HepG2 (cell line): ENCODE results near the gene ODR4. TPM values are rescaled to one million over a fixed set of nuclear protein-coding genes. Genes with fewer than 3 reads are reported as not detected.
A peak's percentile ranks its signal among the peaks of the same experiment; 100 is the strongest.

Experiments
- CBX1 ChIP-seq: IDR thresholded peaks from one replicate; pipeline ENCODE4 v1.6.1; 2016; ENCODE audit warnings: antibody characterized with exemption, low read depth
- CCDC6 ChIP-seq: sonication (generic); formaldehyde crosslinking; IDR thresholded peaks from 2 replicates; pipeline ENCODE4 v1.8.1; 2022; ENCODE audit warnings: mild to moderate bottlenecking, missing genetic modification reagents, moderate library complexity
- GLI4 ChIP-seq: sonication (generic); formaldehyde crosslinking; IDR thresholded peaks from 2 replicates; pipeline ENCODE4 v1.5.1; 2020; ENCODE audit warnings: missing genetic modification reagents, mild to moderate bottlenecking, moderate library complexity, borderline replicate concordance
- NFIC ChIP-seq: IDR thresholded peaks from 2 replicates; pipeline ENCODE4 v1.6.1; 2012; ENCODE audit warnings: mild to moderate bottlenecking, low read length, inconsistent platforms
- PAWR ChIP-seq: sonication (generic); formaldehyde crosslinking; IDR thresholded peaks from 2 replicates; pipeline ENCODE4 v1.4.0; 2020; ENCODE audit warnings: missing genetic modification reagents, mild to moderate bottlenecking, borderline replicate concordance
- POGK ChIP-seq: sonication (generic); formaldehyde crosslinking; conservative IDR thresholded peaks from 2 replicates; pipeline ENCODE4 v1.8.0; 2022; ENCODE audit warnings: mild to moderate bottlenecking, moderate library complexity, missing genetic modification reagents
- SP140L ChIP-seq: sonication (generic); formaldehyde crosslinking; IDR thresholded peaks from 2 replicates; pipeline ENCODE4 v1.4.0; 2020; ENCODE audit warnings: missing genetic modification reagents, borderline replicate concordance
- TGIF2 ChIP-seq: IDR thresholded peaks from 2 replicates; pipeline ENCODE4 v1.6.1; 2016; ENCODE audit warnings: control low read depth, missing compliant biosample characterization
- THAP9 ChIP-seq: sonication (generic); formaldehyde crosslinking; IDR thresholded peaks from 2 replicates; pipeline ENCODE4; 2020; ENCODE audit warnings: missing genetic modification reagents, mild to moderate bottlenecking, borderline replicate concordance
- ZBTB3 ChIP-seq: sonication (generic); formaldehyde crosslinking; IDR thresholded peaks from 2 replicates; pipeline ENCODE4 v1.4.0; 2020; ENCODE audit warnings: low read depth, mild to moderate bottlenecking, moderate library complexity, missing genetic modification reagents, borderline replicate concordance
- ZNF274 ChIP-seq: sonication (generic); formaldehyde crosslinking; IDR thresholded peaks from 2 replicates; pipeline ENCODE4 v1.5.1; 2020; ENCODE audit warnings: mild to moderate bottlenecking, missing genetic modification reagents
- ZNF317 ChIP-seq: sonication (generic); formaldehyde crosslinking; IDR thresholded peaks from 2 replicates; pipeline ENCODE4 v1.5.0; 2020; ENCODE audit warnings: mild to moderate bottlenecking, missing genetic modification reagents
- ZNF775 ChIP-seq: sonication (generic); formaldehyde crosslinking; IDR thresholded peaks from 2 replicates; pipeline ENCODE4 v1.4.0; 2020; ENCODE audit warnings: missing genetic modification reagents, mild to moderate bottlenecking, moderate library complexity, borderline replicate concordance
- polyA plus RNA-seq, 8 experiments: library from polyadenylated mRNA; depleted of rRNA in 3 of 8; stranded (reverse) in 7 of 8; unstranded in 1 of 8; fragments of >200 nt; fragmentation: Illumina TruSeq in 4 of 8; extraction: Trizol in 4 of 8; gene quantifications; 2 replicates each; pipeline versions ENCODE4 v1.2.1 to v1.2.3, GENCODE V29; 2011 to 2016; ENCODE audit warnings: low read depth in 4 of 8, missing spikeins in 1 of 8, mixed read lengths in 1 of 8; ENCODE audit not compliant: insufficient read depth in 1 of 8
- total RNA-seq, 5 experiments: library from RNA; depleted of rRNA; stranded (reverse); fragments of >200 nt; fragmentation: Illumina TruSeq; extraction: Trizol; gene quantifications; 2 replicates each; pipeline ENCODE4 v1.2.3, GENCODE V29; 2016; ENCODE audit warnings: low read depth in 1 of 5
- TF ChIP-seq, protein P1 (sequence below): sonication (generic); formaldehyde crosslinking; IDR thresholded peaks from 2 replicates; pipeline ENCODE4 v1.8.0; 2022; ENCODE audit warnings: missing genetic modification reagents, mild to moderate bottlenecking, borderline replicate concordance
- TF ChIP-seq, protein P2 (sequence below): sonication (generic); formaldehyde crosslinking; IDR thresholded peaks from 2 replicates; pipeline ENCODE4 v1.5.0; 2020; ENCODE audit warnings: mild to moderate bottlenecking, missing genetic modification reagents, borderline replicate concordance

The ODR4 gene
- total and polyA plus RNA-seq, 2 of the 13 experiments (the other 11 are each of a cell fraction or from before 2014, with no cell fraction given) = 16.3 to 22.0 TPM

DNA sequence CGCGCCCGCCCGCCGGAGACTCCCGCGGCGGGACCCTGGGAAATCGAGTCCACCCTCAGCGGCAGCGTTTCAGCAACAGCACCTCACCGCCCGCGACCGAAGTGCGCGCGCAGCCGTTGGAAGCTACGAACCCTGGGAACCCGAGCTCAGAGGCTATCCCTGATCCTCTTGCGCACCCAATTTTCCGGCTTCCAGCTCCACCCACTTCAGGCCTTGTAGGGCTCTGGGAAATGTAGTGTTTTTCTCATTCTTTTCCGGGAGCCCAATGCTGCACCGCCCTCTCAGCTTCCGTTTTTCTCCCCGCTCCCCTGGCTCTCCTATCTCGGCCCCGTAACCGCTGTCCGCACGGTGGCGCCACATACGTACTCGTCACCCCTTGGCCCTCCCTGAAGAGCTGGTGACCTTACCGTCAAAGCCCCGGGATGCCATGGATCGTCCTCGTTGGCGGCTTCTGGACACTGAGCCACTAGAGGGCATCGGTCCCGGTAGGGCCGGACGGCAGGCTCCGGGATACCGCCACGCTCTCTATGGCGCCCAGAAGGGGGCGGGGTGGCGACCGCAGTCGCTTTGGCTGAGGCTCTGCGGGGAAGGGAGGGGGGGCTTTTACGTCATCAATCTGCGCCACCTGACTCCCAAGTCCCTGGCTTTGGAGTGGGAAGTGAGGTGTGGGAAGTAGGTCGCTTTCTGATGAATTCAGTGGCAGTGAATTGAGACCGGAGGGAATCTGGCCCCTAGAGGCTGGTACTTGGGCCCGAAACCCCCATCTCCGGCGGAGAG is at the start of gene ODR4, which contains the start of gene TPR (continued):
- TF ChIP-seq THAP9 (CRISPR knock-in tag) (peak; percentile 94; the same call in 1 of the 2 replicates), TGIF2 (CRISPR knock-in tag) (peak; percentile 55; the same call in 1 of the 2 replicates), ZBTB3 (CRISPR knock-in tag) (peak; percentile 67), PAWR (CRISPR knock-in tag) (no peak), GLI4 (no peak), SP140L (CRISPR knock-in tag) (no peak), NFIC (0 out of 2 replicates have a peak, but pooled peaks have one; percentile 10), ZNF317 (no peak; the same call in 1 of the 2 replicates), CCDC6 (peak; percentile 43), ZNF775 (CRISPR knock-in tag) (no peak), CBX1 (no peak), POGK (CRISPR knock-in tag) (peak; percentile 97), ZNF274 (CRISPR knock-in tag) (no peak)
- TF ChIP-seq, protein P1, sequence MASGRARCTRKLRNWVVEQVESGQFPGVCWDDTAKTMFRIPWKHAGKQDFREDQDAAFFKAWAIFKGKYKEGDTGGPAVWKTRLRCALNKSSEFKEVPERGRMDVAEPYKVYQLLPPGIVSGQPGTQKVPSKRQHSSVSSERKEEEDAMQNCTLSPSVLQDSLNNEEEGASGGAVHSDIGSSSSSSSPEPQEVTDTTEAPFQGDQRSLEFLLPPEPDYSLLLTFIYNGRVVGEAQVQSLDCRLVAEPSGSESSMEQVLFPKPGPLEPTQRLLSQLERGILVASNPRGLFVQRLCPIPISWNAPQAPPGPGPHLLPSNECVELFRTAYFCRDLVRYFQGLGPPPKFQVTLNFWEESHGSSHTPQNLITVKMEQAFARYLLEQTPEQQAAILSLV (CRISPR knock-in tag) = peak; percentile 66
- TF ChIP-seq, protein P2, sequence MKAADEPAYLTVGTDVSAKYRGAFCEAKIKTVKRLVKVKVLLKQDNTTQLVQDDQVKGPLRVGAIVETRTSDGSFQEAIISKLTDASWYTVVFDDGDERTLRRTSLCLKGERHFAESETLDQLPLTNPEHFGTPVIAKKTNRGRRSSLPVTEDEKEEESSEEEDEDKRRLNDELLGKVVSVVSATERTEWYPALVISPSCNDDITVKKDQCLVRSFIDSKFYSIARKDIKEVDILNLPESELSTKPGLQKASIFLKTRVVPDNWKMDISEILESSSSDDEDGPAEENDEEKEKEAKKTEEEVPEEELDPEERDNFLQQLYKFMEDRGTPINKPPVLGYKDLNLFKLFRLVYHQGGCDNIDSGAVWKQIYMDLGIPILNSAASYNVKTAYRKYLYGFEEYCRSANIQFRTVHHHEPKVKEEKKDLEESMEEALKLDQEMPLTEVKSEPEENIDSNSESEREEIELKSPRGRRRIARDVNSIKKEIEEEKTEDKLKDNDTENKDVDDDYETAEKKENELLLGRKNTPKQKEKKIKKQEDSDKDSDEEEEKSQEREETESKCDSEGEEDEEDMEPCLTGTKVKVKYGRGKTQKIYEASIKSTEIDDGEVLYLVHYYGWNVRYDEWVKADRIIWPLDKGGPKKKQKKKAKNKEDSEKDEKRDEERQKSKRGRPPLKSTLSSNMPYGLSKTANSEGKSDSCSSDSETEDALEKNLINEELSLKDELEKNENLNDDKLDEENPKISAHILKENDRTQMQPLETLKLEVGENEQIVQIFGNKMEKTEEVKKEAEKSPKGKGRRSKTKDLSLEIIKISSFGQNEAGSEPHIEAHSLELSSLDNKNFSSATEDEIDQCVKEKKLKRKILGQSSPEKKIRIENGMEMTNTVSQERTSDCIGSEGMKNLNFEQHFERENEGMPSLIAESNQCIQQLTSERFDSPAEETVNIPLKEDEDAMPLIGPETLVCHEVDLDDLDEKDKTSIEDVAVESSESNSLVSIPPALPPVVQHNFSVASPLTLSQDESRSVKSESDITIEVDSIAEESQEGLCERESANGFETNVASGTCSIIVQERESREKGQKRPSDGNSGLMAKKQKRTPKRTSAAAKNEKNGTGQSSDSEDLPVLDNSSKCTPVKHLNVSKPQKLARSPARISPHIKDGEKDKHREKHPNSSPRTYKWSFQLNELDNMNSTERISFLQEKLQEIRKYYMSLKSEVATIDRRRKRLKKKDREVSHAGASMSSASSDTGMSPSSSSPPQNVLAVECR = peak; percentile 85; the same call in 1 of the 2 replicates
